GM19238 (cell line): ENCODE results near the gene FAAP100.

ENCODE experiments used
- DNase-seq: peaks from one replicate; pipeline ENCODE4 v3.0.0; 2011; ENCODE audit warnings: low spot score; ENCODE audit not compliant: insufficient read length

The FAAP100 gene

GRCh38 chr17:81576621-81577277 is 24.6 kb upstream of the FAAP100 start:
- no peak for DNase-seq

GRCh38 chr17:81575836-81576235 is 23.7 kb upstream of the FAAP100 start:
- no peak for DNase-seq

- no peak for DNase-seq
Measured at GRCh38 chr17:81574643-81574956, 22.4 kb upstream of the FAAP100 start.

GRCh38 chr17:81573794-81574642 is 21.9 kb upstream of the FAAP100 start:
- DNase-seq, result no peak

- DNase-seq, result no peak
Measured at GRCh38 chr17:81572563-81573168, 20.5 kb upstream of the FAAP100 start.

GRCh38 chr17:81570964-81571363 is 18.8 kb upstream of the FAAP100 start:
- no peak for DNase-seq

- DNase-seq, result no peak
Measured at GRCh38 chr17:81569986-81570514, 17.9 kb upstream of the FAAP100 start.

GRCh38 chr17:81568416-81568815 is 16.3 kb upstream of the FAAP100 start:
- DNase-seq, result no peak

- no peak for DNase-seq
Measured at GRCh38 chr17:81567191-81567590, 15.0 kb upstream of the FAAP100 start.

GRCh38 chr17:81566461-81567126 is 14.4 kb upstream of the FAAP100 start:
- no peak for DNase-seq

GRCh38 chr17:81565231-81565630 is 13.1 kb upstream of the FAAP100 start:
- no peak for DNase-seq

GRCh38 chr17:81564778-81565177 is 12.6 kb upstream of the FAAP100 start:
- no peak for DNase-seq

- no peak for DNase-seq
Measured at GRCh38 chr17:81563861-81564586, 11.9 kb upstream of the FAAP100 start.

- no peak for DNase-seq
Measured at GRCh38 chr17:81561494-81561885, 9.3 kb upstream of the FAAP100 start.

- DNase-seq, result no peak
Measured at GRCh38 chr17:81558941-81559806, 7.0 kb upstream of the FAAP100 start.

- no peak for DNase-seq
Measured at GRCh38 chr17:81558115-81558468, 5.9 kb upstream of the FAAP100 start.

GRCh38 chr17:81557276-81558114 is 5.3 kb upstream of the FAAP100 start:
- no peak for DNase-seq

- no peak for DNase-seq
Measured at GRCh38 chr17:81556863-81557262, 4.7 kb upstream of the FAAP100 start.

GRCh38 chr17:81556175-81556691 is 4.1 kb upstream of the FAAP100 start:
- no peak for DNase-seq
